Ovary (tissue), 10 donors: ENCODE data around the gene CDCP1. TPM values are rescaled to one million over a fixed set of nuclear protein-coding genes. Genes with fewer than 3 reads are reported as not detected.

Source experiments
- DNase-seq, 5 donors: peaks; one replicate each; pipeline ENCODE4 v3.0.0-alpha.2; 2019 to 2020
- H3K27ac ChIP-seq, 2 donors: fragments of 200-600 bp; one replicate each; pipeline versions ENCODE4 v1.5.1 to v1.8.0; 2019 to 2022
- H3K27me3 ChIP-seq: fragments of 200-600 bp; one replicate; pipeline ENCODE4 v1.8.0; 2022
- H3K36me3 ChIP-seq: fragments of 200-600 bp; sonication (generic); one replicate; pipeline ENCODE4 v1.5.1; 2019
- H3K4me1 ChIP-seq: one replicate; pipeline ENCODE4 v1.8.1; 2013; ENCODE audit warnings: mild to moderate bottlenecking, moderate library complexity; ENCODE audit not compliant: insufficient read depth
- H3K4me3 ChIP-seq: fragments of 200-600 bp; sonication (generic); one replicate; pipeline ENCODE4 v1.5.1; 2017
- H3K9me3 ChIP-seq, 2 donors: fragments of 200-600 bp in 1 of 2; sonication (generic) in 1 of 2; one replicate each; pipeline versions ENCODE4 v1.5.1 to v1.8.1; 2013 to 2019; ENCODE audit warnings: mild to moderate bottlenecking in 1 of 2, moderate library complexity in 1 of 2
- EP300 ChIP-seq: sonication (generic); formaldehyde crosslinking; IDR thresholded peaks from one replicate; pipeline ENCODE4 v1.6.1; 2017; ENCODE audit warnings: antibody characterized with exemption
- POLR2A ChIP-seq: fragments of 450-650 bp; IDR thresholded peaks from one replicate; pipeline ENCODE4 v1.6.1; 2017; ENCODE audit warnings: antibody characterized with exemption, mild to moderate bottlenecking, moderate library complexity
- WGBS, 3 donors: extraction: QIAGEN DNeasy Blood & Tissue Kit in 1 of 3; methylation state at CpG; one replicate each; pipeline versions ENCODE4 v1.1.5 to v1.1.7; 2013 to 2017; 5-methylcytosine and 5-hydroxymethylcytosine counted together
- intact Hi-C, 4 donors: fragments of 100-400 bp; cut with DNase I; formaldehyde crosslinking; loops; one replicate each; pipeline versions ENCODE4 v1.11.0 to v1.15.1; 2022 to 2023
- long read RNA-seq, 3 donors: library from polyadenylated mRNA in 2 of 3; unstranded in 2 of 3; transcript quantifications; one replicate each; pipeline ENCODE4 v2.0.0 and lab custom pipeline, GENCODE V29; 2021 to 2026
- polyA plus RNA-seq, 2 donors: library from polyadenylated mRNA; stranded (reverse); fragments of 200-250 nt in 1 of 2; fragments of 350-450 nt in 1 of 2; fragmentation: Illumina TruSeq in 1 of 2; extraction: RNeasy Lipid Tissue Mini Kit (QIAGEN cat#74804) in 1 of 2; gene quantifications; one replicate each; pipeline ENCODE4 v1.2.3, GENCODE V29; 2013 to 2014
- total RNA-seq, 7 donors: library from RNA; depleted of rRNA in 2 of 7; stranded (reverse); fragments of >200 nt in 2 of 7; fragmentation: NEBNext Ultra II Directional in 3 of 7; extraction: Animal tissue kit (Norgen Biotek cat#: 25700) in 3 of 7; gene quantifications; one replicate each; pipeline versions ENCODE4 v1.1.0 to v1.2.4, GENCODE V29; 2016 to 2023
- TF ChIP-seq, protein P1 (sequence below), 3 donors: fragments of 450-650 bp in 2 of 3; fragments of 200-600 bp in 1 of 3; IDR thresholded peaks; one replicate each; pipeline versions ENCODE4 v1.5.1 to v1.8.0; 2016 to 2022; ENCODE audit warnings: antibody characterized with exemption in 3 of 3, mild to moderate bottlenecking in 1 of 3
- donor health status: DM: no; HTN: no; CAD: no; lungs with moderate emphysema.
- donor health status: DM: no; HTN: no; CAD: no.
- donor health status: Bipolar disorder and iron deficiency.
- donor health status: DM: yes; HTN: yes; CAD: no.
- donor health status: DM: no; HTN: no; CAD: no.
- donor health status: DM: yes; HTN: yes; CAD: no.

Gene CDCP1, protein sequence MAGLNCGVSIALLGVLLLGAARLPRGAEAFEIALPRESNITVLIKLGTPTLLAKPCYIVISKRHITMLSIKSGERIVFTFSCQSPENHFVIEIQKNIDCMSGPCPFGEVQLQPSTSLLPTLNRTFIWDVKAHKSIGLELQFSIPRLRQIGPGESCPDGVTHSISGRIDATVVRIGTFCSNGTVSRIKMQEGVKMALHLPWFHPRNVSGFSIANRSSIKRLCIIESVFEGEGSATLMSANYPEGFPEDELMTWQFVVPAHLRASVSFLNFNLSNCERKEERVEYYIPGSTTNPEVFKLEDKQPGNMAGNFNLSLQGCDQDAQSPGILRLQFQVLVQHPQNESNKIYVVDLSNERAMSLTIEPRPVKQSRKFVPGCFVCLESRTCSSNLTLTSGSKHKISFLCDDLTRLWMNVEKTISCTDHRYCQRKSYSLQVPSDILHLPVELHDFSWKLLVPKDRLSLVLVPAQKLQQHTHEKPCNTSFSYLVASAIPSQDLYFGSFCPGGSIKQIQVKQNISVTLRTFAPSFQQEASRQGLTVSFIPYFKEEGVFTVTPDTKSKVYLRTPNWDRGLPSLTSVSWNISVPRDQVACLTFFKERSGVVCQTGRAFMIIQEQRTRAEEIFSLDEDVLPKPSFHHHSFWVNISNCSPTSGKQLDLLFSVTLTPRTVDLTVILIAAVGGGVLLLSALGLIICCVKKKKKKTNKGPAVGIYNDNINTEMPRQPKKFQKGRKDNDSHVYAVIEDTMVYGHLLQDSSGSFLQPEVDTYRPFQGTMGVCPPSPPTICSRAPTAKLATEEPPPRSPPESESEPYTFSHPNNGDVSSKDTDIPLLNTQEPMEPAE
- total RNA-seq = 10 to 100 TPM in 1 of 7 donors, 1 to 10 TPM in 4, under 1 TPM in 2; 0.30 to 14.4 (median 2.1) TPM
- polyA plus RNA-seq = 1 to 10 TPM in 1 of 2 donors, under 1 TPM in 1; 0.12 to 1.4 TPM
- long read RNA-seq, donor 1, partial matches to known transcripts = 3 of 4 reads
- long read RNA-seq, donor 1, other reads (novel, unspliced or antisense) = 1 of 4 reads
- long read RNA-seq, donor 2, partial matches to known transcripts = 0 of 1 reads
- long read RNA-seq, donor 2, other reads (novel, unspliced or antisense) = 0 of 1 reads
- long read RNA-seq, donor 3, full-length matches to known transcripts = 3 of 3 reads
- long read RNA-seq, donor 3, partial matches to known transcripts = 0 of 3 reads
- long read RNA-seq, donor 3, other reads (novel, unspliced or antisense) = 0 of 3 reads

- H3K9me3 ChIP-seq = no peaks in the 10 kb centered on the region
- H3K4me3 ChIP-seq = peak within 1 kb of the TSS; percentile 51
- intact Hi-C loops = no loop called here
- H3K27ac ChIP-seq = no peak within 1 kb of the TSS
- WGBS, 3 donors = 1 to 3% (median 1%) methylated on average over 66 to 92 of the region's 92 CpGs
- TF ChIP-seq POLR2A (no peak), EP300 (no peak)
- TF ChIP-seq, protein P1, sequence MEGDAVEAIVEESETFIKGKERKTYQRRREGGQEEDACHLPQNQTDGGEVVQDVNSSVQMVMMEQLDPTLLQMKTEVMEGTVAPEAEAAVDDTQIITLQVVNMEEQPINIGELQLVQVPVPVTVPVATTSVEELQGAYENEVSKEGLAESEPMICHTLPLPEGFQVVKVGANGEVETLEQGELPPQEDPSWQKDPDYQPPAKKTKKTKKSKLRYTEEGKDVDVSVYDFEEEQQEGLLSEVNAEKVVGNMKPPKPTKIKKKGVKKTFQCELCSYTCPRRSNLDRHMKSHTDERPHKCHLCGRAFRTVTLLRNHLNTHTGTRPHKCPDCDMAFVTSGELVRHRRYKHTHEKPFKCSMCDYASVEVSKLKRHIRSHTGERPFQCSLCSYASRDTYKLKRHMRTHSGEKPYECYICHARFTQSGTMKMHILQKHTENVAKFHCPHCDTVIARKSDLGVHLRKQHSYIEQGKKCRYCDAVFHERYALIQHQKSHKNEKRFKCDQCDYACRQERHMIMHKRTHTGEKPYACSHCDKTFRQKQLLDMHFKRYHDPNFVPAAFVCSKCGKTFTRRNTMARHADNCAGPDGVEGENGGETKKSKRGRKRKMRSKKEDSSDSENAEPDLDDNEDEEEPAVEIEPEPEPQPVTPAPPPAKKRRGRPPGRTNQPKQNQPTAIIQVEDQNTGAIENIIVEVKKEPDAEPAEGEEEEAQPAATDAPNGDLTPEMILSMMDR (IDR thresholded peaks at IDR 0.05) = no peak
- H3K36me3 ChIP-seq = no peaks in the 10 kb centered on the region
- no peaks in the 10 kb centered on the region for H3K4me1 ChIP-seq
- DNase-seq = no peak
- no peaks in the 10 kb centered on the region for H3K27me3 ChIP-seq
Measured at GRCh38 chr3:45145681-45146614, at the start of gene CDCP1. CDCP1 (minus strand) TSS chr3:45146378; CDS start chr3:45146287, 91 bp downstream.

- Histone ChIP-seq H3K4me1 (no peaks in the 10 kb centered on the region), H3K9me3 (no peaks in the 10 kb centered on the region), H3K36me3 (no peaks in the 10 kb centered on the region), H3K27ac (no peak overlapping the region), H3K27me3 (no peaks in the 10 kb centered on the region), H3K4me3 (no peak overlapping the region)
- 88 to 93% (median 90%) methylated on average over 5 of the region's 5 CpGs for whole genome bisulfite sequencing, 3 donors
- no peak for DNase-seq
- TF ChIP-seq, protein P1 (IDR thresholded peaks at IDR 0.05) = no peak
- intact Hi-C loops = loop anchor here in 1 of 4 donors (10.0 kb wide), 1 partner anchor 520 kb away; no protein-coding TSS in a partner anchor
Measured at GRCh38 chr3:45194791-45195190, 48.6 kb upstream of the CDCP1 start.

DNA sequence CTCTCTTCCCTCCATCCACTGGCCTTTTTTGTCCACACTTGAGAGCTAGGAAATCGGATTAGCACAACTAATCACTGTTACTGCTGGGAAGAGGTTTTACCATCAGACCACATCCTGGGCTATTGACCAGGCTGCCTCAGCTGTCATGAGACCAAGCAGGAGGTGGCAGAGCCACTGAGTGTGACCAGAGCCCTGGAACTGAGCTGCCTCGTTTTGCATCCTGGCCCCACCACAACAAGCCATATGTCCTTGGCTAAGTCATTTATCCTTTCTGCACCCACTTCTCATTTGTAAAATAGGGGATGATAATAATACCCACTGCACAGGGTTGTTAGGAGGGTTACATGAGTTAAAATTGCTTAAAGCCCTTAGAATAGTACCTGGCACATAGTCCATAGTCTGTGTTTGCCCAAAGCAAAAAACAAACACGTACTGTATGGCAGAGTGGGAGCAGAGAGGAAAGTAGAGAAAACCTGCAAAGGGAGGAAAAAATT, 45.8 kb upstream of the CDCP1 start:
- H3K4me1 ChIP-seq = no peaks in the 10 kb centered on the region
- intact Hi-C loops = loop anchor here in 1 of 4 donors (10.0 kb wide), 1 partner anchor 517 kb away; no protein-coding TSS in a partner anchor
- no peaks in the 10 kb centered on the region for H3K27me3 ChIP-seq
- TF ChIP-seq EP300 = no peak
- TF ChIP-seq, protein P1 (IDR thresholded peaks at IDR 0.05) = no peak
- no peak for TF ChIP-seq POLR2A
- H3K27ac ChIP-seq = no peak overlapping the region
- no peak overlapping the region for H3K4me3 ChIP-seq
- DNase-seq = no peak
- H3K9me3 ChIP-seq = no peaks in the 10 kb centered on the region
- H3K36me3 ChIP-seq = no peaks in the 10 kb centered on the region
- WGBS, 3 donors = 53 to 76% (median 68%) methylated on average over 3 of the region's 3 CpGs
